HG02884 (cell line): ENCODE results near the gene BLOC1S4.
"Not testable (repeated sequence)": the region's sequence is repeated elsewhere in the genome, so short reads cannot be mapped to it uniquely, and the experiment has no call there.

Source experiments
- ATAC-seq: cut with Tn5 transposase; IDR thresholded peaks from one replicate; pipeline ENCODE4 v1.9.1; 2021; ENCODE audit warnings: mild to moderate bottlenecking, moderate library complexity; ENCODE audit not compliant: unreplicated experiment

Gene BLOC1S4

GRCh38 chr4:6716958-6717655 is 1.1 kb downstream of the BLOC1S4 start:
- no peak for ATAC-seq

DNA sequence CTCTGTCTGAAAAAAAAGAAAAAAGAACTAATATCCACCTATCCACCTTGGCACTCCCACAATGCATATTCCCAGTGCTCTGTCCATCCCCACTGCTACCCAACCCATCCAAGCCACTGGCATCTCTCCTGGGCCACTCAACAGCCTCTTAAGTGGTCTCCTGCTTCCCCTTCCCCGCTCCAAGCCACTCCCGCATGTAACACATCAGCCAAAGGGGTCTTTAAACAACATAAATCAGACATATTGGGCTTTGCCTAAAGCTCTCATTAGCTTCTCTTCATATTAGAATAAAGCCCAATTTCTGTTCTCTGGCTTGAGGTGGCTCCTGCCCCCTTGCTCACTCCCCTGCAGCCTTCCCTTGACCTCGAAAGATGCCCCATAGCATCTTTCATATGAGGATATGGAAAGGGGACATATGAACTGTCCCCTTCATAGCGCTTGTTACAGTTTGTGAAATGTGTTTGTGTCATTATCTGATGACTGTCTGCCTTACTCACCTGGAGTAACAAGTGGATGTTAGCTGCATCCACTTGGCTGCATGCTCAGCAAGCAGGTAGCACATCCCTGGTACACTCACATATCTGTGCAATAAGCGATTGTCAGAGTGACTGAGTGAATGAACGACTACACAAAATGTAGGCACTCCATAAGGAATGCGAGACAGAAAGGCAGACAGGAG is 3.1 kb downstream of the BLOC1S4 start:
- no peak for ATAC-seq

DNA sequence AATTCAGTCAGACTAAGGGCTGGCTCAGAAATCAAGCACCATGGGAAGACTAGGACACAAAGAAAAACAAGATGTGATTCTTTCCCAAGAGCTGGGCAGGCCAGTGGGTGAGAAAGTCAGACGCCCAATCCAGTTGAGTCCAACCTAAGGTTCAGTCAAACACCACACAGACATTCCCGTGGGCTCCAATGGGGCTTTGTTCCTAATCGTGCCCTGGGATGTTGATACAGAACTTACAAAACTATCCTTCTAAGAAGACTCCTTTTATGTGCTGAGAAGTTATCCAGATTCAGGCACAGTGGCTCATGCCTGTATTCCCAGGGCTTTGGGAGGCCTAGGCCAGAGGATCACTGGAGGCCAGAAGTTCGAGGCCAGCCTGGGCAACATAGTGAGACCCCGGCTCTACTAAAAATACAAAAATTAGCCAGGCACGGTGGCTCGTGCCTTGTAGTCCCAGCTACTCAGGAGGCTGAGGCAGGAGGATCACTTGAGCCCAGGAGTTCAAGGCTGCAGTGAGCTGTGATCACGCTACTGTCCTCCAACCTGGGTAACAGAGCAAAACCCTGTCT is 3.7 kb downstream of the BLOC1S4 start:
- ATAC-seq: no peak

GRCh38 chr4:6720202-6720699 is 4.3 kb downstream of the BLOC1S4 start:
- ATAC-seq: no peak

DNA sequence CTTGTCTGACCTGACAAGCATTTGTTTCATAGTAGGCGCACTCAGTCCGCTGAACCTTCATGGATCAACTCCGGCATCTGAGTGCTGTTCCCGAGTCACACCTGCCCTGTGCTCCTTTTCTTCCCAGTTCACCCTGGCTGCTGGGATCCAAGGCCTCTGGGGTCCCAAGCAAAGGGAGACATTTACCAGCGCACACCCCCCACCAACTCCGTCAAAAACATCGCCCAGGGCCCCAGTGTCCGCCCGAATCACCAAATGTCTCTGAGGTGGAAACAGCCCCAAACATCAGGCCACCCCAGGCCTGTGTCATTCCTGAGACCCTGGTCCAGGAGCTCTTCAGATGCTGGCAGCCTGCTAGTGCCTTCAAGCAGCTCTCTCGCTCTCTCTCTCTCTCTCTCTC is 5.1 kb downstream of the BLOC1S4 start:
- no peak for ATAC-seq

DNA sequence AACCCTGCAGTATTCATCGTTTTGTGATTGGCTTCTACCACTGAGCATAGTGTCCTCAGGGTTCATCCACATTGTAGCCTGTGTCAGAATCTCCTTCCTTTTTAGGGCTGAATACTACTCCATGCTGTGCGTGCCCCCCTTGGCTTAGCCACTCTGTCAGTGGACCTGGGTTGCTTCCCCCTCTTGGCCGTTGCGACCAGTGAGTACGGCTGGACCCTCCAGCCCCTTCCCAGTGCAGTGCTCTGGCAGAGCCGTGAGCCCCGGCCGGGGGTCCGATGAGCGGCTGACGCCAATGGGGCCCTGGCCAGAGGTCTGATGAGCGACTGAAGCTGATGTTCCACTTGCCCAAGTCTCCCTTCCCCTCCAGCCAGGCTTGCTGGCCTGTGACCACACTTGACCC is 6.9 kb downstream of the BLOC1S4 start:
- ATAC-seq: no peak

GRCh38 chr4:6723851-6724250 is 7.9 kb downstream of the BLOC1S4 start:
- no peak for ATAC-seq

GRCh38 chr4:6724421-6725111 is 8.6 kb downstream of the BLOC1S4 start:
- ATAC-seq: no peak

DNA sequence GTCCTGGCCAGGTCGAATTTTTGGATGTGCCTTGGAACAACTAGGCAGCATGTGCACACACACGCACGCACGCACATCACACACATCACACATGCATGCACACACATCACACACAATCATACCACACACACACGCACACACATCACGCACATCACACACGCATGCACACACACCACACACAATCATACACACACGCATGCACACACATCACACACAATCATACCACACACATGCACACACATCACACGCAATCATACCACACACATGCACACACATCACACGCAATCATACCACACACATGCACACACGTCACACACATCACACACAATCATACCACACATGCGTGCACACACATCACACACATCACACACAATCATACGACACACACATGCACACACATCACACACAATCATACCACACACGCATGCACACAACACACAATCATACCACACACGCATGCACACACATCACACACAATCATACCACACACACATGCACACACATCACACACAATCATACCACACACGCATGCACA is 9.5 kb downstream of the BLOC1S4 start:
- not testable (repeated sequence) for ATAC-seq

DNA sequence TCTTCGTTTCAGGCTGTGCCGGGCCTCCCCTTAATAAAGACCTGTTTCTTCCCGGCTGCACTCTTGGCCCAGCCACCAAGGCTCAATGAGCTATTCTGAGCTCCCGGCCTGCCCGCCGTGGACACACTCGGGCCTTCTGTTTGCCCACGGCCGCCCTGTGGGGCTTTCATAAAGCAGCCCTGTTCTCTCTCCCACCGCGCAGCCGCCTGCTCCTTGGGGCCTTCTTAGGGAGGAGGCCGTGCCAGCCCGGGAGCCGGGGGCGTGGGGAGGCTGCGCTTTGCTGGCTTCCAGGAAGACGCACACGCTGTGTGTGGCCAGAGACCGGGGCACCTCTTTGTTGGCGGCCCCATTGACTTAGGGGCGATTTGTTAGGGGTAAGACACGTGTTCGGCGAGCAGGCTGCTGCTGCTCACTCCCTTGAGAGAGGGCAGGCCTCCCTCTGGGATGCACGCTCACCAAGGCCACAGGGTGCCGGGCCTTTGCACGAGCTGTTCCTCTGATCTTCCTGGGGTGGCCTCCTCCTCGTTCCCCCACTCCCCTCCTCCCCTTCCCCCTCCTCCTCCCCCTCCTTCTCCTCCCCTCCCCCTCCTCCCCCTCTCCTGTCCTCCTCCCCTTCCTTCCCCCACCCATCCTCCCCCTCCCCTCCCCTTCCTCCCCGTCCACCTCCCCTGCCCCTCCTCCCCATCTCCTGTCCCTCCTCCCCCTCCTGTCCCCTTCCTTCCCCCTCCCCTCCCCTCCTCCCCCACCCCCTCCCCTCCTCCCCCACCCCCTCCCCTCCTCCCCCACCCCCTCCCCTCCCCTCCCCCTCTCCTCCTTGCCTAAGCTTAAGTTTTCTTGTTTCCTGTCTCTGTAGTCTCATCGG is 11.3 kb downstream of the BLOC1S4 start:
- no peak for ATAC-seq

- ATAC-seq: no peak
These were observed 11.9 kb downstream of the BLOC1S4 start for GRCh38 chr4:6727943-6728250.

DNA sequence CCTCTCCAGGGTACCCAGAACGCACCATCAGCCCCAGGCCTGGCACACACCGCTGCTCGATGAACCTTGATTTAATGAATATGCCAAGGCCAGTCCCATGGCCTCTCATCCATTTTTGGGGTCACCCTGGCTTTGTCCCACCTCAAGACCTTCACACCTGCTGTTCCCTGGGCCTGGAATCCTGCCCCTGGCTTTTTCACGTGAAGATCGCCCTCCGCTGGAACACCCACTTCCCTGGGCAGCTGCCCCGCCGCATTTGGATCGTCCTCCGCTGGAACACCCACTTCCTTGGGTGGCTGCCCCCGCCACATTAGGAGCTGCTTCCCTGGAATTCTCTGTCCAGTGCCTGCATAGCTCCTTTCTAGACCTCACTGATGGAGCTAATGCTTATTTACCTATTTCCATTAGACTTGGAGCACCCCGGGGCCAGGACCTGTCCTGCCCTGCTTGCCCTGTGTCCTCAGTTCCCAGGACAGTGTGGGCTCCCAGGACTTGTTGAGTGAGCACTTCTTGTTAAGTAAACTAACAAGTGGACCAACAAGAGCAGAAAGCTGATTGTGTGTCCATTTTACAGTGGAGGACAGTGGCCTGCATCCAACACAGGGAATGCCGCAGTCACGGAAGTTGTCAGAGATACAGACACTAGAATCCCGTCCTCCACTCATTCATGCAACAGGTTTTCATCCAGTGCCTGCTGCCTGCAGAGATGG is 12.5 kb downstream of the BLOC1S4 start:
- no peak for ATAC-seq

DNA sequence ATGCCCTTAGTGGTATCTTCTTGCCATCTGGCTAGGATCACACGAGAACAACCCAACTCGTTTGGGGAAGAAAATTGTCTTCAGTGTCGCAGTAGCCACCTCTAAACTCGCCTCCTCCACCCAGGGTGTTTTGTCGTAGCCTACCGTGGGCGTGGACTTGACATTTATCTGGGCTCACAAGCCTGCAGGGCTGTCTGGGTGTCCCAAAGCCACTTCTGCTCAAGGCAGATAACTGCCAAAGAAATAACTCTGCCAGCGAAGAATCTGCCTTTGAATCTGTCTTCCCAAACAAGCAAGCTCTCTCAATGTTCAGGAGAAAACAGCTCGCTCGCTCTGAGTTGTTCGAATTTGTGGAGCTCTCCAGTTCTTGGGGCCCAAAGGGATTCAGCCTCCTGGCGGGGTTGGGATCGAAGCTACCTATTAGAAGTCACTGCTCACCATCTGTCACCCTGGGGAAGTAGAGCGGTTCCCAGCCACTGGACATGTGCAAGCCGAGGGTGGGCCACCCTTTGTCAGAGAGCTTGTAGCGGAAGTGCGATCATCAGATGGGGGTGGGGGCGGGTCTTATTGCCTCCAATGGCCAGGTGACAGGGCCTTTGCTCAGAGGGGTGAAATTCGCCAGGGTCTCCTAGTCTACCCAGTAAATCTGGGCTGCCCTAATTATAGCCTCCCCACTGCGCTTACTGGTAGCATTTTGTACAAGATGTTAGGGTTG is 14.8 kb downstream of the BLOC1S4 start:
- ATAC-seq: no peak

- no peak for ATAC-seq
These were observed 15.3 kb downstream of the BLOC1S4 start for GRCh38 chr4:6731318-6731675.

GRCh38 chr4:6731780-6732179 is 15.8 kb downstream of the BLOC1S4 start:
- ATAC-seq: no peak

DNA sequence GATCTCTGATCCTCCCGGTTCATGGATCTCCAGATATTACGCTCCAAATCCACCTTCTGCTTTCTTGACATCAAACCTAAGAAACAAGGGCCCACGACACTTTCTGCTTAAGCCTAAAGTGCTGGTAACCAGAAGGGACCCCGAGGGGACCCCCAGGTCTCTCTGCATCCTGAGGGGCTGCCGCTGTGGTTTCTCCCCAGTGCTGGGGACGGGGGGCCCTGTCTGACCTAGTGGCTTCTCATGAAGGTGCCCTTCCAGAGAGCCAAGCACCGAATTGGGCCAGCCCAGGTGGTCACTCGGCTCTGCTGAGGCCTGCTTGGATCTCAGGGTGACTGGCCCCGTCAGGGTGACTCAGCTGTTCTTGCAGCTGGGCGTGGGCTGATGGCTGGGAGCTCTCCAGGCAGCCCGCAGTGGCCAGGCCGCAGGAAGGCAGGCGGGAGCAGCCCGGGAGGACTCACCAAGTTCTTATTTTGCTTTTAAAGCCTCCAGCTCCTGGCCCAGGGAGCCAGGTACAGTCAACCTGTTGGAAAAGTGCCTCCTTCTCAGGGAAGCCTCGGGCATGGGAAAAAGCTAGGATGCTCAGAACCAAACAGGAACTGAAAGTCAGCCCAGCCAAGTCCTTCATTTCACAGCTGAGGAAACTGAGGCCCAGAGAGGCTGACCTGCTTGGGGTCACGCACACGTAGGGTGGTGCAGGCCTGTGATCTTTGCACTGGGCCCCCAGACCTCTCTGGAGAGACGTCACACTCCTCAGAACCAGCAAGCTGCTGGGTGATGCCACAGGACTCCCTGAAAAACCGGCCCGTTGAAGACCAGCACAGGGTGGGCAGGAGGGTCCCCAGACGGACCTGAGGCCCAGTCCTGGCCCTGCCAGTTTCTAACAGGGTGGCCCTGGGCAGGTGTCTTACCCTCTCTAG is 16.7 kb downstream of the BLOC1S4 start:
- no peak for ATAC-seq

DNA sequence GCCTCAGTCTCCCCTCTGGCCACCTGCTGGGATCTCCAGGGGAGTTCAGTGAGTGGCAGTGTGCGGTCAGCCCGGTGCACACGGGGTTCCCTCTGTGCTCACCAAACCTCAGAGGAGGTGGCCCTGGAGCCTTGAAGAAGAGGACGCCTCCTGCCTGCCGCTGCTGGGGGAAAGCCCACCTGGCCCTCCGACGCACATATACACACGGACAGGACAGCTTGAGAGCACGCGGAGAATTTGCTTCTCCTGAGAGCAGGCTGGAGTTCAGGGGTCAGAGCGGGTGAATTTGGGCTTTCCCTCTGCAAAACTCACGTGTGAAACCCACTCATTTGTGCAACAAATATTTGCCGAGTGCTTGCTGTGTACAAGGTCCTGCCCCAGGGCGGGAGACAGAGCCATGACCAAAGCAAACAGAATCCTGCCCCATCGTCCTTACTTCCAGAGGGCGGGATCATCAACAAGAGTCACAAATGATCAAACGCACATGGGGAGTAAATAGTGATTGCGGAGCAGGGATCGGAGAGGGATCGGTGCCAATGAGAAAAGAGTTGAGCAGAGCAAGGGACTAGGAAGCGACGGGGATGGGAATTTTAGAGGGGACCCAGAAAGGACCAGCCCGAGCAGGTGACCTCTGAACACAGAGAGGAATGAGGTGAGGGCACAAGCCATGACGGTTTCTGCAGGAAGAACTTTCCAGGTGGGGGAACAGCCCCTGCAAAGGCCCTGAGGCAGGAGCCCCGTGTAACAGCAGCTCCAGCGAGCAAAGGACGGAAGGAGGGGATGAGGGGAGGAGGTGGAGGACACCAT is 17.6 kb downstream of the BLOC1S4 start:
- no peak for ATAC-seq
